ENCODE results near the gene DPEP3. TPM values are rescaled to one million over a fixed set of nuclear protein-coding genes. Genes with fewer than 3 reads are reported as not detected.

DPEP3 gene
- total RNA-seq, 1 experiment from 2014 or later, result not detected

DNA sequence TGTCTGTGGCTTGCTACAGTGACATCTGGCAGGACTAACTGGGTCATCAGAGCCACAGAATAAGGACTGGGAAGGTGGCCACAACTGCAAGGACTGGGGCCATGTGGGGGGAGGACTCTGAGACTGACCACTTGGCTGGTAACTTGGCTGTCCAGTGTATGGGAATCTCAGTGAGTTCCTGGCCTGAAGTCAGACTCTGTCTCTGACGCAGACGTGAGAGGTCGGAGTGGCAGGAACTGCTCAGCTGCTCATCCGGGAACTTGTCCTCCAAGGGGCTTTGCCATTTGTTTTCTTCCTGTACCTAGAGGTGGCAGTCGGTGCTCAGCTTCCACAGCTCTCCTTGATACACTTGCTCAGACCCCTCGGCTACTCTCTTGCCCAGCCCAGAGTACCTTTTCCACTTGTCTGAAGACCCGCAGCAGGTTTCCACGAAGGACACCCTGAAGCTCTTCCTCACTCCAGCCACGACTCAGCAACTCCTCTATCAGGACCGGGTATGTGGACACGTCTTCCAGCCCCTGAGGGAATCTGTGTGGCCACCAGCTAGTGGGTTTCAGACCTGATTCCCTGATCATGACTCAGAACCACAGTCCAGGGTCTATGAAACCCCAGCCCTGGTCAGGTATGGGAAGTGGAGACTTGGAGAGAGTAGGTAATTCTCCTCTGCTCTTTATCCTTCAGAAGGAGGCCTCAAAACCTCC is 7.3 kb upstream of the DPEP3 start:
- ATAC-seq, result no peak
- no TSS peak for BruUV-seq (replicated peaks)
- no peak for TF ChIP-seq EZH2 (IDR thresholded peaks at IDR 0.05; ENCODE audit: low read length, unreplicated experiment)
- TF ChIP-seq, protein P1, sequence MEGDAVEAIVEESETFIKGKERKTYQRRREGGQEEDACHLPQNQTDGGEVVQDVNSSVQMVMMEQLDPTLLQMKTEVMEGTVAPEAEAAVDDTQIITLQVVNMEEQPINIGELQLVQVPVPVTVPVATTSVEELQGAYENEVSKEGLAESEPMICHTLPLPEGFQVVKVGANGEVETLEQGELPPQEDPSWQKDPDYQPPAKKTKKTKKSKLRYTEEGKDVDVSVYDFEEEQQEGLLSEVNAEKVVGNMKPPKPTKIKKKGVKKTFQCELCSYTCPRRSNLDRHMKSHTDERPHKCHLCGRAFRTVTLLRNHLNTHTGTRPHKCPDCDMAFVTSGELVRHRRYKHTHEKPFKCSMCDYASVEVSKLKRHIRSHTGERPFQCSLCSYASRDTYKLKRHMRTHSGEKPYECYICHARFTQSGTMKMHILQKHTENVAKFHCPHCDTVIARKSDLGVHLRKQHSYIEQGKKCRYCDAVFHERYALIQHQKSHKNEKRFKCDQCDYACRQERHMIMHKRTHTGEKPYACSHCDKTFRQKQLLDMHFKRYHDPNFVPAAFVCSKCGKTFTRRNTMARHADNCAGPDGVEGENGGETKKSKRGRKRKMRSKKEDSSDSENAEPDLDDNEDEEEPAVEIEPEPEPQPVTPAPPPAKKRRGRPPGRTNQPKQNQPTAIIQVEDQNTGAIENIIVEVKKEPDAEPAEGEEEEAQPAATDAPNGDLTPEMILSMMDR (conservative IDR thresholded peaks at IDR 0.05; ENCODE audit: low read depth, low read length), result no peak
- TF ChIP-seq EZH2phosphoT487 (IDR thresholded peaks at IDR 0.05; ENCODE audit: borderline replicate concordance, low read length), result no peak
- H4K20me1 ChIP-seq (ENCODE audit: low read length), result no peaks in the 10 kb centered on the region
- H3K9me3 ChIP-seq (ENCODE audit: low read length), result no peaks in the 10 kb centered on the region
- H3K9me2 ChIP-seq (replicated peaks; ENCODE audit: low read length), result no peaks in the 10 kb centered on the region
- POLR2A ChIA-PET (ENCODE audit: unreplicated experiment), result no interaction called here
- intact Hi-C loops (cut with micrococcal nuclease), result no loop called here
- no peak overlapping the region for H2AFZ ChIP-seq (ENCODE audit: low read length)
- no peaks in the 10 kb centered on the region for H3K4me1 ChIP-seq (ENCODE audit: insufficient read depth, low read length)
- peak; percentile 18 for DNase-seq
- H3K4me2 ChIP-seq (ENCODE audit: low read length), result no peak overlapping the region
- CTCF ChIA-PET, result no interaction called here
- no peaks in the 10 kb centered on the region for H3K79me2 ChIP-seq (ENCODE audit: low read length)
- H3F3A ChIP-seq (ENCODE audit: low read length, unreplicated experiment), result no peaks in the 10 kb centered on the region
- no peak overlapping the region for H3K27ac ChIP-seq (ENCODE audit: low read length)
- no peaks in the 10 kb centered on the region for H3K27me3 ChIP-seq (ENCODE audit: low read length)
- no peak overlapping the region for H3K9ac ChIP-seq (ENCODE audit: low read length)
- no peak overlapping the region for H3K4me3 ChIP-seq (ENCODE audit: low read length)
- H3K36me3 ChIP-seq (ENCODE audit: low read depth, low read length), result no peaks in the 10 kb centered on the region

DNA sequence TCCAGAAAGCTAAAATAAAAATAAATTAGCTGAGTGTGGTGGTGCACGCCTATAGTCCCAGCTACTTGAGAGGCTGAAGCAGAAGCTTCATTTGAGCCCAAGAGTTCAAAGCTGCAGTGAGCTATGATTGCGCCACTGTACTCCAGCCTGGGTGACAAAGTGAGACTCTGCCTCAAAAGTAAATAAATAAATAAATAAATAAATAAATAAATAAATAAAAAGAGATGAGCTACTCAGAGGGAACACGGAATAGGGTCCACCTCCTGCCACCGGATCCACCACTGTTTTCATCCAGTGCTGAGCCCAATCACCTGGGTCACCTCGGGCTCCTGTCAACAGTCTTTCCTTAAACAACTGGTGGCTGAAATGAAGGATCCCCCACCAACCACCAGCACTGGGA is 6.7 kb upstream of the DPEP3 start:
- Histone ChIP-seq H3F3A (ENCODE audit: low read length, unreplicated experiment) (no peaks in the 10 kb centered on the region), H3K4me1 (ENCODE audit: insufficient read depth, low read length) (no peaks in the 10 kb centered on the region), H3K4me2 (ENCODE audit: low read length) (no peak overlapping the region), H3K9me3 (ENCODE audit: low read length) (no peaks in the 10 kb centered on the region), H3K9me2 (replicated peaks; ENCODE audit: low read length) (no peaks in the 10 kb centered on the region), H4K20me1 (ENCODE audit: low read length) (no peaks in the 10 kb centered on the region), H2AFZ (ENCODE audit: low read length) (no peak overlapping the region), H3K4me3 (ENCODE audit: low read length) (no peak overlapping the region), H3K79me2 (ENCODE audit: low read length) (no peaks in the 10 kb centered on the region), H3K27ac (ENCODE audit: low read length) (no peak overlapping the region), H3K36me3 (ENCODE audit: low read depth, low read length) (no peaks in the 10 kb centered on the region), H3K27me3 (ENCODE audit: low read length) (no peaks in the 10 kb centered on the region), H3K9ac (ENCODE audit: low read length) (no peak overlapping the region)
- ChIA-PET POLR2A (ENCODE audit: unreplicated experiment) (interaction anchor here (0.5 kb wide), 1 partner anchor 99 kb away, joined by 10 read pairs; no protein-coding TSS in a partner anchor), CTCF (no interaction called here)
- TF ChIP-seq EZH2phosphoT487 (IDR thresholded peaks at IDR 0.05; ENCODE audit: borderline replicate concordance, low read length) (no peak), EZH2 (IDR thresholded peaks at IDR 0.05; ENCODE audit: low read length, unreplicated experiment) (no peak)
- TF ChIP-seq, protein P1 (conservative IDR thresholded peaks at IDR 0.05; ENCODE audit: low read depth, low read length), result no peak
- intact Hi-C loops (cut with micrococcal nuclease), result no loop called here
- no peak for DNase-seq
- ATAC-seq, result no peak
- BruUV-seq (replicated peaks), result no TSS peak

DNA sequence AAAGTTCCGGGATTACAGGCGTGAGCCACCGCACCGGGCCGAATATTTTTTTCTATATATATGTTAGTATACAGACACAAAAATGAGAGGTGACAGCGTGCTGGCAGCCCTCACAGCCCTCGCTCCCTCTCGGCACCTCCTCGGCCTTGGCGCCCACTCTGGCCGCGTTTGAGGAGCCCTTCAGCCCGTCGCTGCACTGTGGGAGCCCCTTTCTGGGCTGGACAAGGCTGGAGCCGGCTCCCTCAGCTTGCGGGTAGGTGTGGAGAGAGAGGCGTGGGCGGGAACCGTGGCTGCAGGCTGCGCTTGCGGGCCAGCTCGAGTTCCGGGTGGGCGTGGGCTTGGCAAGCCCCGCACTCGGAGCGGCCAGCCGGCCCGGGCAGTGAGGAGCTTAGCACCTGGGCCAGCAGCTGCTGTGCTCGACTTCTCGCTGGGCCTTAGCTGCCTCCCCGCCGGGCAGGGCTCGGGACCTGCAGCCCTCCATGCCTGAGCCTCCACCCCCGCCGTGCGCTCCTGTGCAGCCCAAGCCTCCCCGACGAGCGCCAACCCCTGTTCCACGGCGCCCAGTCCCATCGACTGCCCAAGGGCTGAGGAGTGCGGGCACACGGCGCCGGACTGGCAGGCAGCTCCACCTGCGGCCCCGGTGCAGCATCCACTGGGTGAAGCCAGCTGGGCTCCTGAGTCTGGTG is 1.9 kb upstream of the DPEP3 start:
- Histone ChIP-seq H3K9me2 (replicated peaks; ENCODE audit: low read length) (no peaks in the 10 kb centered on the region), H3K9ac (ENCODE audit: low read length) (no peak overlapping the region), H3K4me1 (ENCODE audit: insufficient read depth, low read length) (no peaks in the 10 kb centered on the region), H3K27ac (ENCODE audit: low read length) (no peak overlapping the region), H3K4me3 (ENCODE audit: low read length) (no peak overlapping the region), H2AFZ (ENCODE audit: low read length) (no peak overlapping the region), H3K4me2 (ENCODE audit: low read length) (no peak overlapping the region), H3K36me3 (ENCODE audit: low read depth, low read length) (no peaks in the 10 kb centered on the region), H3K9me3 (ENCODE audit: low read length) (no peaks in the 10 kb centered on the region), H3K79me2 (ENCODE audit: low read length) (no peaks in the 10 kb centered on the region), H3F3A (ENCODE audit: low read length, unreplicated experiment) (no peaks in the 10 kb centered on the region), H4K20me1 (ENCODE audit: low read length) (no peaks in the 10 kb centered on the region), H3K27me3 (ENCODE audit: low read length) (no peaks in the 10 kb centered on the region)
- TF ChIP-seq, protein P1 (conservative IDR thresholded peaks at IDR 0.05; ENCODE audit: low read depth, low read length), result no peak
- TF ChIP-seq EZH2phosphoT487 (IDR thresholded peaks at IDR 0.05; ENCODE audit: borderline replicate concordance, low read length) (no peak), EZH2 (IDR thresholded peaks at IDR 0.05; ENCODE audit: low read length, unreplicated experiment) (no peak)
- CTCF ChIA-PET, result interaction anchor here (0.7 kb wide), 1 partner anchor 245 kb away, joined by 3 read pairs; no protein-coding TSS in a partner anchor
- no peak for ATAC-seq
- intact Hi-C loops (cut with micrococcal nuclease), result no loop called here
- POLR2A ChIA-PET (ENCODE audit: unreplicated experiment), result no interaction called here
- no TSS peak for BruUV-seq (replicated peaks)
- no peak for DNase-seq
